Body of pancreas (tissue), 4 donors: ENCODE measurements around the gene CRYBA2.

Source experiments
- POLR2A ChIP-seq, 3 donors: fragments of 450-650 bp; IDR thresholded peaks; one replicate each; pipeline ENCODE4 v1.6.1; 2016; ENCODE audit warnings: antibody characterized with exemption in 3 of 3, mild to moderate bottlenecking in 2 of 3
- TF ChIP-seq, protein P1 (sequence below), 7 experiments: fragments of 450-650 bp in 4 of 7; fragments of 200-600 bp in 3 of 7; sonication (generic) in 3 of 7; IDR thresholded peaks; one replicate each; pipeline ENCODE4 v1.5.1; 2016 to 2019; ENCODE audit warnings: antibody characterized with exemption in 7 of 7

- TF ChIP-seq, protein P1, sequence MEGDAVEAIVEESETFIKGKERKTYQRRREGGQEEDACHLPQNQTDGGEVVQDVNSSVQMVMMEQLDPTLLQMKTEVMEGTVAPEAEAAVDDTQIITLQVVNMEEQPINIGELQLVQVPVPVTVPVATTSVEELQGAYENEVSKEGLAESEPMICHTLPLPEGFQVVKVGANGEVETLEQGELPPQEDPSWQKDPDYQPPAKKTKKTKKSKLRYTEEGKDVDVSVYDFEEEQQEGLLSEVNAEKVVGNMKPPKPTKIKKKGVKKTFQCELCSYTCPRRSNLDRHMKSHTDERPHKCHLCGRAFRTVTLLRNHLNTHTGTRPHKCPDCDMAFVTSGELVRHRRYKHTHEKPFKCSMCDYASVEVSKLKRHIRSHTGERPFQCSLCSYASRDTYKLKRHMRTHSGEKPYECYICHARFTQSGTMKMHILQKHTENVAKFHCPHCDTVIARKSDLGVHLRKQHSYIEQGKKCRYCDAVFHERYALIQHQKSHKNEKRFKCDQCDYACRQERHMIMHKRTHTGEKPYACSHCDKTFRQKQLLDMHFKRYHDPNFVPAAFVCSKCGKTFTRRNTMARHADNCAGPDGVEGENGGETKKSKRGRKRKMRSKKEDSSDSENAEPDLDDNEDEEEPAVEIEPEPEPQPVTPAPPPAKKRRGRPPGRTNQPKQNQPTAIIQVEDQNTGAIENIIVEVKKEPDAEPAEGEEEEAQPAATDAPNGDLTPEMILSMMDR (IDR thresholded peaks at IDR 0.05), result no peak
- TF ChIP-seq POLR2A (IDR thresholded peaks at IDR 0.05), result no peak
Observed at GRCh38 chr2:218981390-218981880, 11.8 kb downstream of the CRYBA2 start.
